Measurements from ENCODE around the gene IQCE.

- no peak for TF ChIP-seq SUZ12 (IDR thresholded peaks at IDR 0.05)
- TF ChIP-seq FOXM1 (IDR thresholded peaks at IDR 0.05; ENCODE audit: borderline replicate concordance), result no peak
- no peak for TF ChIP-seq SP1 (IDR thresholded peaks at IDR 0.05)
- TF ChIP-seq FOXA1 (IDR thresholded peaks at IDR 0.05), result no peak
- no peak for TF ChIP-seq ARNT (IDR thresholded peaks at IDR 0.05)
- no peak for TF ChIP-seq BHLHE40 (IDR thresholded peaks at IDR 0.05; ENCODE audit: borderline replicate concordance)
- TF ChIP-seq, protein P1, sequence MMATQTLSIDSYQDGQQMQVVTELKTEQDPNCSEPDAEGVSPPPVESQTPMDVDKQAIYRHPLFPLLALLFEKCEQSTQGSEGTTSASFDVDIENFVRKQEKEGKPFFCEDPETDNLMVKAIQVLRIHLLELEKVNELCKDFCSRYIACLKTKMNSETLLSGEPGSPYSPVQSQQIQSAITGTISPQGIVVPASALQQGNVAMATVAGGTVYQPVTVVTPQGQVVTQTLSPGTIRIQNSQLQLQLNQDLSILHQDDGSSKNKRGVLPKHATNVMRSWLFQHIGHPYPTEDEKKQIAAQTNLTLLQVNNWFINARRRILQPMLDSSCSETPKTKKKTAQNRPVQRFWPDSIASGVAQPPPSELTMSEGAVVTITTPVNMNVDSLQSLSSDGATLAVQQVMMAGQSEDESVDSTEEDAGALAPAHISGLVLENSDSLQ (IDR thresholded peaks at IDR 0.05), result no peak
- TF ChIP-seq ZNF384 (IDR thresholded peaks at IDR 0.05), result no peak
- no peak for TF ChIP-seq CTBP1 (IDR thresholded peaks at IDR 0.05; ENCODE audit: borderline replicate concordance)
- no peak for TF ChIP-seq LEF1 (IDR thresholded peaks at IDR 0.05; ENCODE audit: borderline replicate concordance)
Measured at GRCh38 chr7:2611922-2612321, 53.1 kb downstream of the IQCE start.
